Testis (tissue), 2 donors: Measurements from ENCODE around the gene RAPSN.

Experiments
- POLR2A ChIP-seq: fragments of 450-650 bp; IDR thresholded peaks from one replicate; pipeline ENCODE4 v1.6.1; 2017; ENCODE audit warnings: antibody characterized with exemption, mild to moderate bottlenecking, moderate library complexity
- TF ChIP-seq, protein P1 (sequence below), 3 experiments: fragments of 450-650 bp in 2 of 3; fragments of 200-600 bp in 1 of 3; sonication (generic) in 1 of 3; IDR thresholded peaks; one replicate each; pipeline ENCODE4 v1.5.1; 2016 to 2019; ENCODE audit warnings: antibody characterized with exemption in 3 of 3, mild to moderate bottlenecking in 2 of 3, moderate library complexity in 1 of 3

- TF ChIP-seq, protein P1, sequence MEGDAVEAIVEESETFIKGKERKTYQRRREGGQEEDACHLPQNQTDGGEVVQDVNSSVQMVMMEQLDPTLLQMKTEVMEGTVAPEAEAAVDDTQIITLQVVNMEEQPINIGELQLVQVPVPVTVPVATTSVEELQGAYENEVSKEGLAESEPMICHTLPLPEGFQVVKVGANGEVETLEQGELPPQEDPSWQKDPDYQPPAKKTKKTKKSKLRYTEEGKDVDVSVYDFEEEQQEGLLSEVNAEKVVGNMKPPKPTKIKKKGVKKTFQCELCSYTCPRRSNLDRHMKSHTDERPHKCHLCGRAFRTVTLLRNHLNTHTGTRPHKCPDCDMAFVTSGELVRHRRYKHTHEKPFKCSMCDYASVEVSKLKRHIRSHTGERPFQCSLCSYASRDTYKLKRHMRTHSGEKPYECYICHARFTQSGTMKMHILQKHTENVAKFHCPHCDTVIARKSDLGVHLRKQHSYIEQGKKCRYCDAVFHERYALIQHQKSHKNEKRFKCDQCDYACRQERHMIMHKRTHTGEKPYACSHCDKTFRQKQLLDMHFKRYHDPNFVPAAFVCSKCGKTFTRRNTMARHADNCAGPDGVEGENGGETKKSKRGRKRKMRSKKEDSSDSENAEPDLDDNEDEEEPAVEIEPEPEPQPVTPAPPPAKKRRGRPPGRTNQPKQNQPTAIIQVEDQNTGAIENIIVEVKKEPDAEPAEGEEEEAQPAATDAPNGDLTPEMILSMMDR (IDR thresholded peaks at IDR 0.05): no peak
- no peak for TF ChIP-seq POLR2A
Observed at GRCh38 chr11:47403135-47403534, 45.8 kb downstream of the RAPSN start.
